ENCODE results near the gene RHOA. TPM values are rescaled to one million over a fixed set of nuclear protein-coding genes. Genes with fewer than 3 reads are reported as not detected.

RHOA gene
- total and polyA plus RNA-seq, 2 of the 8 experiments (the other 6 are each of a cell fraction or from before 2014, with no cell fraction given), result 176 to 397 TPM

GRCh38 chr3:49397470-49397869 lies 14.3 kb downstream of the RHOA start:
- POLR2A ChIA-PET (ENCODE audit: partially characterized antibody), result interaction anchor here (1.5 kb wide), 1 partner anchor 15 kb away, joined by 5 read pairs; the partner anchor contains the start of genes RHOA and TCTA
- Histone ChIP-seq H4K91ac (replicated peaks; ENCODE audit: insufficient read length, low read length) (no peak overlapping the region), H3K79me2 (ENCODE audit: control insufficient read depth in 1 of 2, insufficient read depth in 2 of 2, low read length in 2 of 2) (peaks cover 35 to 91% of the 10 kb centered on the region in 2 experiments), H2BK12ac (ENCODE audit: low read depth, low read length) (no peak overlapping the region), H4K5ac (ENCODE audit: insufficient read length, low read depth, low read length) (no peak overlapping the region), H3K9me3 (ENCODE audit: insufficient read depth in 2 of 2, low read depth in 1 of 2, low read length in 1 of 2) (no peaks in the 10 kb centered on the region), H3K9ac (replicated peaks in 1 of 4; ENCODE audit: extremely low read depth in 1 of 4, low read depth in 3 of 4, low read length in 3 of 4) (no peak overlapping the region), H3K4me3 (ENCODE audit: extremely low read depth in 1 of 4, insufficient read depth in 2 of 4, low read depth in 3 of 4, low read length in 4 of 4) (no peak overlapping the region), H3K23me2 (ENCODE audit: low read depth, low read length) (no peaks in the 10 kb centered on the region), H2BK20ac (ENCODE audit: low read length) (no peak overlapping the region), H2AK5ac (ENCODE audit: low read depth, low read length) (no peak overlapping the region), H2BK120ac (replicated peaks; ENCODE audit: low read depth, low read length) (no peak overlapping the region), H3K27me3 (replicated peaks in 1 of 4; ENCODE audit: control insufficient read depth in 3 of 4, extremely low read depth in 1 of 4, insufficient read depth in 3 of 4, low read length in 3 of 4) (no peaks in the 10 kb centered on the region), H3K36me3 (ENCODE audit: control insufficient read depth in 2 of 4, insufficient read depth in 4 of 4, low read length in 3 of 4) (no peaks in the 10 kb centered on the region; a peak in 2 of 8 replicates), H3K4me1 (replicated peaks in 1 of 4; ENCODE audit: control insufficient read depth in 3 of 4, insufficient read depth in 4 of 4, low read length in 3 of 4) (no peaks in the 10 kb centered on the region), H2BK15ac (ENCODE audit: low read length) (no peak overlapping the region), H3K56ac (replicated peaks; ENCODE audit: insufficient read length, low read depth, low read length) (no peak overlapping the region), H2AFZ (ENCODE audit: low read length) (no peak overlapping the region), H2BK5ac (ENCODE audit: low read depth, low read length) (no peak overlapping the region), H3K4me2 (ENCODE audit: insufficient read depth in 1 of 2, low read depth in 2 of 2, low read length in 2 of 2) (no peak overlapping the region), H3K14ac (ENCODE audit: insufficient read length) (no peak overlapping the region), H3K18ac (ENCODE audit: extremely low read depth, low read length) (no peak overlapping the region), H3K4ac (replicated peaks; ENCODE audit: insufficient read length, low read depth, low read length) (no peak overlapping the region), H4K8ac (ENCODE audit: extremely low read depth, insufficient read depth, low read length) (no peak overlapping the region), H3K79me1 (ENCODE audit: low read depth, low read length) (peaks cover 20% of the 10 kb centered on the region), H4K20me1 (replicated peaks in 1 of 2; ENCODE audit: control insufficient read depth in 1 of 2, insufficient read depth in 2 of 2, low read length in 2 of 2) (peaks cover 8 to 26% of the 10 kb centered on the region in 2 experiments), H3K27ac (ENCODE audit: low read depth, low read length) (no peak overlapping the region), H3K23ac (ENCODE audit: insufficient read length) (no peak overlapping the region)
- FAIRE-seq (peak; percentile 65), DNase-seq (ENCODE audit: low read depth in 1 of 2, low spot score in 2 of 2) (no peak)
- CTCF ChIA-PET (ENCODE audit: partially characterized antibody), result no interaction called here
- 87% methylated on average over 4 of the region's 4 CpGs; no CpG with 5 or more reads in 1 of the 2 experiments for WGBS, 2 experiments (ENCODE audit: extremely low coverage in 1 of 2, insufficient coverage in 1 of 2, insufficient read length in 1 of 2, insufficient replicate concordance in 2 of 2, low coverage in 1 of 2, low lambda C conversion rate in 2 of 2, missing lambda C conversion rate in 1 of 2)
- TF ChIP-seq JUND (IDR thresholded peaks at IDR 0.05; ENCODE audit: low read length), result no peak
- TF ChIP-seq RAD21 (IDR thresholded peaks at IDR 0.05 in 1 of 2, conservative IDR thresholded peaks at IDR 0.05 in 1 of 2; ENCODE audit: low read depth in 2 of 2, low read length in 2 of 2), result no peak
- TF ChIP-seq GTF2F1 (IDR thresholded peaks at IDR 0.05; ENCODE audit: borderline replicate concordance, low read depth, low read length), result no peak
- peak; percentile 63 for TF ChIP-seq SIX5 (IDR thresholded peaks at IDR 0.05; ENCODE audit: low read depth, low read length)
- no peak for TF ChIP-seq FOSL1 (IDR thresholded peaks at IDR 0.05; ENCODE audit: insufficient read depth, low read depth, low read length)
- TF ChIP-seq KDM5A (IDR thresholded peaks at IDR 0.05; ENCODE audit: low read length), result no peak
- TF ChIP-seq EP300 (IDR thresholded peaks at IDR 0.05; ENCODE audit: borderline replicate concordance in 1 of 2, low read depth in 2 of 2, low read length in 2 of 2), result no peak
- TF ChIP-seq, protein P1, sequence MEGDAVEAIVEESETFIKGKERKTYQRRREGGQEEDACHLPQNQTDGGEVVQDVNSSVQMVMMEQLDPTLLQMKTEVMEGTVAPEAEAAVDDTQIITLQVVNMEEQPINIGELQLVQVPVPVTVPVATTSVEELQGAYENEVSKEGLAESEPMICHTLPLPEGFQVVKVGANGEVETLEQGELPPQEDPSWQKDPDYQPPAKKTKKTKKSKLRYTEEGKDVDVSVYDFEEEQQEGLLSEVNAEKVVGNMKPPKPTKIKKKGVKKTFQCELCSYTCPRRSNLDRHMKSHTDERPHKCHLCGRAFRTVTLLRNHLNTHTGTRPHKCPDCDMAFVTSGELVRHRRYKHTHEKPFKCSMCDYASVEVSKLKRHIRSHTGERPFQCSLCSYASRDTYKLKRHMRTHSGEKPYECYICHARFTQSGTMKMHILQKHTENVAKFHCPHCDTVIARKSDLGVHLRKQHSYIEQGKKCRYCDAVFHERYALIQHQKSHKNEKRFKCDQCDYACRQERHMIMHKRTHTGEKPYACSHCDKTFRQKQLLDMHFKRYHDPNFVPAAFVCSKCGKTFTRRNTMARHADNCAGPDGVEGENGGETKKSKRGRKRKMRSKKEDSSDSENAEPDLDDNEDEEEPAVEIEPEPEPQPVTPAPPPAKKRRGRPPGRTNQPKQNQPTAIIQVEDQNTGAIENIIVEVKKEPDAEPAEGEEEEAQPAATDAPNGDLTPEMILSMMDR (IDR thresholded peaks at IDR 0.05; ENCODE audit: control extremely low read depth in 1 of 3, insufficient read depth in 1 of 3, low read depth in 1 of 3, low read length in 3 of 3), result no peak
- TF ChIP-seq YY1 (IDR thresholded peaks at IDR 0.05; ENCODE audit: low read depth, low read length), result peak; percentile 81; the same call in 1 of the 2 replicates
- TF ChIP-seq ZNF274 (IDR thresholded peaks at IDR 0.05; ENCODE audit: borderline replicate concordance, extremely low read depth, low read length), result no peak
- TF ChIP-seq SUZ12 (IDR thresholded peaks at IDR 0.05; ENCODE audit: low read length), result no peak
